Stimulated activated CD4-positive, alpha-beta T cell treated with anti-CD3 and anti-CD28 coated beads, TNF-alpha, amount 100 ng/mL, for 48 hours (primary cell): ENCODE results near the gene ZNF438.
"Not testable (repeated sequence)": the region's sequence is repeated elsewhere in the genome, so short reads cannot be mapped to it uniquely, and the experiment has no call there.

Experiments
- DNase-seq, 3 donors: peaks; one replicate each; pipeline ENCODE4 v3.0.0-alpha.2; 2020; ENCODE audit warnings: low read depth in 3 of 3

ZNF438 gene

DNA sequence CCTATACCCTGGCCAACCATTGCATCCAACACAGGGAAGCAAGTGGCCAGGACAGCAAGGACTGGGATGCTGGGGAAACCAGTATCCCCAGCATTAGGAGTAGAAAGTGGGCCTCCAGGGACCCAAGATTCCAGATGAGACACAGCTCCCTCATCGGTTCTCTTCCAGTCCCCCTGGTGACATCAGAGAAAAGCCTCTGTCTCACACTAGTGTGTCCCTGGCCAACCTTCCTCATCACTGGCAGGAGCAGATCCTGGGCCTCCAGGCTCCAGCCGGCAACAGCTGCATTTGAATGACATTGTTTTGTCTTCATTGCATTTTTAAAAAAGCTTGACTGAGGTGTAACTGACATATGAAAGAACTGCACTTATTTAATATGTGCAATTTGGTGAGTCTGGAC, 224.8 kb downstream of the ZNF438 start:
- no peak for DNase-seq

DNA sequence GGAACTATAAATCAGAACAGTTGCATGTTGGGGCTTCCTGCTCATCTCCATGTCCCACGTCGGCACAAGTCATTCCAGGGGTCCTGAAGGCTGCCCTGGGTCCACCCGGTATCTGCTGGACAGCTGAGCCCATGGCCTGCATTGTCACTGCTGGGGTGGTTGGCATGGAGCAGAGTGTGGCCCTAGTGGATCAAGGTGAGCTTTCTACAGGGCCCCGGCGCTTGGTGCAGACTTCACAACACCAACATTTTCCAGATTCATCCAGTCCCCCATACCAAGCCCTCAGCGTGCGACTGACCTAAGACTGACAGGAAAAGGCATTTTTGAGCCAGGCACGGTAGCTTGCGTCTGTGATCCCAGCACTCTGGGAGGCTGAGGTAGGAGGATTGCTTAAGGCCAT, 226.6 kb downstream of the ZNF438 start:
- DNase-seq, result no peak

DNA sequence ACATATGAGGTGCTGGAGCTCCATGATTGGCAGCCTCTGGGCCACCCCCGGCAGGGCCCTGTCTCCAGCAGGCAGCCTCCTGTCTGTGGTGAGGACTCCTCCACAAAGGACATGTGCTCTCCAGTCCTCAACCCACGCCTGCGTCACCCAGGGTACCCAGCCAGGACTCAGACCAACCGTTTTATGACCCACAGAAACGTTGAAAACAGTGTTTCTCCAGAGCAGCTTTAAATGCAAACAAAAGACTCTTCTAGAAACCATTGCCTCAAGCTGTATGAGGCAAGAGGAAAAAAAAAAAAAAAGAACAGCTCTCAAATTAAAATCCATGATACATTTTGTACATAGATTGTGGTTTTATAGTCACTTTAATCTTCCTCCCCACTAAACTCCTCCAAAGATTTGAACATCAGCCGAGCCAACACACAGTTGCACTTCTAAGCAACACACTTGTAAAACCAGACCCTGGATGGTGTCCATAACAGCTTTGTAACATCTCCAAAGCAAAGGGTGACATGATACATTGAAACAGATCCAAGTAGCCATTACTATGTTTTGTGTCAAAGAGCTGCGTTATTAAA, 227.1 kb downstream of the ZNF438 start:
- no peak for DNase-seq

DNA sequence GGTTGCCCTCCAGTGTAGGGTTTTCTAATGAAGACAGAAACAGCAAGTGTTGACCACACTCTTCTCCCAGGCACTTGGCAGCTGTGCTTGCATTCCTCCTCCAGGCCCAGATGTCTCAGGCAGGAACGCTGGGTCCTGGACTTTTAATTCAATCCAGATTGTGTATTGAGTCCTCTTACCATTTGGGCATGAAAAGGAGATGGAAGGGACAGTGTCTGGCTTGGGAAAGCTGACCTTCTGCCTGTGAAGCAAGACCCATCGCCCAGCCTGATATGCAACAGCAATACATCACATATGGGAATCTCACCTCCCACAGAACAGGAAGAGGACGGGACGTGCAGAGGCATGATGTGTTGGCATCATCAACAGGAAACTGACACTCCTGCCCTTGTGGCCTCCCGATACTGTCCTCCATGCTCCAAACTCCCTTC, 227.8 kb downstream of the ZNF438 start:
- DNase-seq, result no peak

DNA sequence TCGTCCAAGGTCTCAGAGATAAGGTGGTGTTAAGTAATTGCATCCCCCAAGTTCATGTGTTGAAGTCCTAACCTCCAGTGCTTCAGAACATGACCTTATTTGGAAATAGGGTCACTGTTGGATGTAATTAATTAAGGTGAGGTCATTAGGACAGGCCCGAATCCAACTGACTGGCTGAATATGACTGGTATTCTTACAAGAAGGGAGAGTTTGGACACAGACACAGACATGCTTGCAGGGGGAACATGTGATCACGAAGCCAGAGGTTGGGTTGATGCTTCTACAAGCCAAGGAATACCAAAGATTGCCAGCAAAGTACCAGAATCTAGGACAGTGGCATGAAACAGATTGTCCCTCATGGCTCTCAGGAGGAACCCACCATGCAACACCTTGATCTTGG, 228.6 kb downstream of the ZNF438 start:
- DNase-seq, result no peak

DNA sequence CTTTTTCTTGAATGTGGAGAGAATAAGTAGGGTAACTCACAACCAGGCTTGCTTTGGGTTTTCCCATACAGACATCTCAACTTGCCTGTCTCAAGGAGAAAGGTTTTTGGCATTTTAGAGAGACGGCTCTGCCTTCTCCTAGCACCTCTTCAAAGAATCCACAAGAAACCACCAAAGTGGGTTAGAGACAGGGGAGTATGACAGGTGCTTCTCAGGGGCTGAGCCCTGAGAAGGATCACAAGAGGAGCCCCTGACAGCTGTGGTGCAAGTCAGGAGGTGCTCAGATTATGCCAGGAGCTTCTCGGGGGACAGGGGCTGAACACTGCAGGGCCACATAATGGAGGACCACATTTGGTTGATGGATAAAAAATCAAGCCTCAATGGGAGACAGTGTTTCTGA, 231.3 kb downstream of the ZNF438 start:
- DNase-seq, result no peak

DNA sequence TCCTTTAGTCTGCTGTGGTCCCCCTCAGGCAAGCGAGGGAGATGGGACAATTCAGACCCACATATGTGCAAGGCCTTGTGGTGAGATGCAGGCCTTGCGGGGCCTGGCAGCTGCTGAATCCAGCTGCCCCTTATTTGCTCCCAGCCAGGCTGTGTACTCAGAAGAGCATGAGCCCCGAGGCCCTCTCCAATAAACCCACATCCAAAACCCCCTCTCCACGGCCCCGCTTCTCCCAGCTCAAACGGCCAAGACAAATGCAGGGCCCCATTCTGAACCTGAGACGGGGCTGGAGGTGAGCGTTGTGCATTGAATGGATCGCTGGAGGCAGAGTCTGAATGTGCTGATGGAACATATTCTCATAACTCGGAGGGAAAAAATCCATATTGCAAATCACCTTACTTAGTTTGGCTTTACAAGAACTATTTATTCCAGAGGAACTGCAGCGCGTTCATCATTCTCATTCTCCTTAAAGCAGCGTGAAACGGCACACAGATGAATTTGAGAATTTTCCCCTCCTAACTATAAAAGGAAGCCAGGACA, 232.9 kb downstream of the ZNF438 start:
- no peak for DNase-seq

DNA sequence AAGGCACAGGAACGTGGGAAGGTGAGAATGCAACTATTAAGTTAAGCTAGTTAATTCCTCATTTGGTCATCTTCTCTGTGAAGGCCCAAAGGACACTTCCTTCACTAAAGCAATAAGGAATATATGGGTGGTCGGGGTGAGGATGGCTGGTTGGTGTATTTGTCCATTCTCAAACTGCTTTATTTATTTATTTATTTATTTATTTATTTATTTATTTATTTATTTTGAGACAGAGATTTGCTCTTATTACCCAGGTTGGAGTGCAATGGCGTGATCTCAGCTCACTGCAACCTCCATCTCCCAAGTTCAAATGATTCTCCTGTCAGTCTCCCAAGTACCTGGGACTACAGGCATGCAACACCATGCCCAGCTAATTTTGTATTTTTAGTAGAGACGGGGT, 236.6 kb downstream of the ZNF438 start:
- DNase-seq, result not testable (repeated sequence)
